GM12878 (cell line): Measurements from ENCODE around the gene CENATAC. TPM values are rescaled to one million over a fixed set of nuclear protein-coding genes. Genes with fewer than 3 reads are reported as not detected.
"Not testable (repeated sequence)": the region's sequence is repeated elsewhere in the genome, so short reads cannot be mapped to it uniquely, and the experiment has no call there.

Experiments used
- ATAC-seq: fragments of 200-7000 bp; cut with Tn5 transposase; 3 replicates; pipeline ENCODE4 v1.9.1; 2020; ENCODE audit warnings: mild to moderate bottlenecking, moderate library complexity
- BruUV-seq: library from RNA; stranded (reverse); fragments of 400-500 nt; replicated peaks from 2 replicates; lab custom pipeline; 2021; lab: Mats Ljungman, UMichigan
- CTCF ChIA-PET: fragments of 300-600 bp; sonication (Branson Sonifier 250); formaldehyde crosslinking; extraction: SDS; loops from one replicate; lab custom pipeline; 2021; ENCODE audit warnings: inconsistent platforms; lab: Yijun Ruan, JAX
- POLR2A ChIA-PET: fragments of 350-600 bp; formaldehyde crosslinking; extraction: SDS; loops from one replicate; lab custom pipeline; 2021; ENCODE audit warnings: inconsistent platforms; lab: Charles Lee
- RAD21 ChIA-PET: fragments of 300-600 bp; sonication (Branson Sonifier 250); formaldehyde crosslinking; loops from one replicate; lab custom pipeline; 2023; ENCODE audit warnings: antibody characterized with exemption; ENCODE audit not compliant: unreplicated experiment; lab: Charles Lee
- SMC1A ChIA-PET: fragments of 300-600 bp; sonication (Branson Sonifier 250); formaldehyde crosslinking; loops from one replicate; lab custom pipeline; 2023; ENCODE audit not compliant: unreplicated experiment, uncharacterized antibody; lab: Charles Lee
- DNase-seq: peaks from one replicate; pipeline ENCODE4 v3.0.0-alpha.2; 2011; ENCODE audit warnings: low read depth, low spot score
- FAIRE-seq: peaks from 3 replicates; lab custom pipeline; 2011; peaks lifted over from hg19 to GRCh38; lab: Jason Lieb, UNC
- H2AFZ ChIP-seq: 2 replicates; pipeline ENCODE4 v1.6.0; 2011; ENCODE audit warnings: low read depth, low read length, control low read depth; ENCODE audit not compliant: control insufficient read depth
- H3K27ac ChIP-seq: 2 replicates; pipeline ENCODE4 v1.5.1; 2011; ENCODE audit warnings: control low read depth; ENCODE audit not compliant: control insufficient read depth, insufficient read depth
- H3K27me3 ChIP-seq, 2 experiments: replicated peaks in 1 of 2; 2 replicates each; pipeline versions ENCODE4 v1.6.0 to v1.6.1; 2011; ENCODE audit warnings: low read length in 1 of 2; ENCODE audit not compliant: control insufficient read depth in 2 of 2, insufficient read depth in 2 of 2
- H3K36me3 ChIP-seq, 2 experiments: 2 replicates each; pipeline ENCODE4 v1.5.1; 2011; ENCODE audit warnings: low read length in 1 of 2; ENCODE audit not compliant: control insufficient read depth in 2 of 2, insufficient read depth in 2 of 2
- H3K4me1 ChIP-seq: 2 replicates; pipeline ENCODE4 v1.6.1; 2011; ENCODE audit warnings: mild to moderate bottlenecking, low read length, moderate library complexity, mixed read lengths; ENCODE audit not compliant: control insufficient read depth, insufficient read depth
- H3K4me2 ChIP-seq: 2 replicates; pipeline ENCODE4 v1.6.0; 2011; ENCODE audit warnings: control low read depth; ENCODE audit not compliant: control insufficient read depth, insufficient read depth
- H3K4me3 ChIP-seq: fragments of 200-600 bp; sonication (generic); 2 replicates; pipeline ENCODE4 v1.5.1; 2016
- H3K79me2 ChIP-seq: 2 replicates; pipeline ENCODE4 v1.6.0; 2011; ENCODE audit warnings: low read length; ENCODE audit not compliant: control insufficient read depth, insufficient read depth
- H3K9ac ChIP-seq: 2 replicates; pipeline ENCODE4 v1.8.0; 2011; ENCODE audit warnings: low read length, control low read depth, mixed read lengths; ENCODE audit not compliant: control insufficient read depth, insufficient read depth
- H3K9me3 ChIP-seq: replicated peaks from 3 replicates; pipeline ENCODE4 v1.5.1; 2011; ENCODE audit warnings: mild to moderate bottlenecking, low read length; ENCODE audit not compliant: control insufficient read depth, insufficient read depth
- H4K20me1 ChIP-seq: 2 replicates; pipeline ENCODE4 v1.6.0; 2011; ENCODE audit not compliant: control insufficient read depth, insufficient read depth
- ASH2L ChIP-seq: fragments of 300-600, 200-600 bp; sonication (generic); IDR thresholded peaks from 2 replicates; pipeline ENCODE4 v1.6.1; 2017; ENCODE audit warnings: low read depth, mild to moderate bottlenecking, borderline replicate concordance
- BMI1 ChIP-seq: fragments of 450-650 bp; IDR thresholded peaks from 2 replicates; pipeline ENCODE4 v1.6.1; 2016; ENCODE audit warnings: mild to moderate bottlenecking, moderate library complexity, borderline replicate concordance
- CHD1 ChIP-seq: IDR thresholded peaks from 2 replicates; pipeline ENCODE4 v1.6.1; 2012; ENCODE audit warnings: low read depth, low read length, improper control_type of control experiment
- CREB1 ChIP-seq: IDR thresholded peaks from 2 replicates; pipeline ENCODE4 v1.6.1; 2012; ENCODE audit warnings: low read depth, mild to moderate bottlenecking, inconsistent platforms
- NR2F1 ChIP-seq: fragments of 450-650 bp; conservative IDR thresholded peaks from 2 replicates; pipeline ENCODE4 v1.6.1; 2017; ENCODE audit warnings: mild to moderate bottlenecking
- SIX5 ChIP-seq: IDR thresholded peaks from 2 replicates; pipeline ENCODE4 v1.6.1; 2011; ENCODE audit warnings: mild to moderate bottlenecking, low read depth, low read length, moderate library complexity; ENCODE audit not compliant: severe bottlenecking
- STAT1 ChIP-seq: fragments of 450-650 bp; conservative IDR thresholded peaks from 2 replicates; pipeline ENCODE4 v1.6.1; 2014; ENCODE audit warnings: antibody characterized with exemption, mild to moderate bottlenecking
- TCF3 ChIP-seq: IDR thresholded peaks from 2 replicates; pipeline ENCODE4 v1.6.1; 2012; ENCODE audit warnings: low read depth, mild to moderate bottlenecking, low read length, borderline replicate concordance; ENCODE audit not compliant: insufficient read depth
- ZSCAN29 ChIP-seq: fragments of 450-650 bp; IDR thresholded peaks from 2 replicates; pipeline ENCODE4 v1.6.1; 2017; ENCODE audit warnings: mild to moderate bottlenecking, moderate library complexity
- WGBS: methylation state at CpG from one replicate; pipeline ENCODE4 v1.1.6; 2016; ENCODE audit warnings: low lambda C conversion rate; ENCODE audit not compliant: insufficient replicate concordance, insufficient coverage; ENCODE audit errors: missing lambda C conversion rate; 5-methylcytosine and 5-hydroxymethylcytosine counted together
- in situ Hi-C: fragments of 300-500 bp; cut with MboI; formaldehyde crosslinking; loops from 9 replicates; pipeline ENCODE4 v1.14.3; 2018; ENCODE audit warnings: mixed read lengths
- intact Hi-C: fragments of 100-400 bp; cut with micrococcal nuclease; formaldehyde crosslinking; loops from one replicate; pipeline ENCODE4 v1.14.2; 2022; ENCODE audit not compliant: unreplicated experiment
- polyA plus RNA-seq, 11 experiments: library from polyadenylated mRNA; depleted of rRNA in 4 of 11; unstranded in 6 of 11; stranded (reverse) in 5 of 11; fragments of >200 nt; fragmentation: Nextera tagmentation in 4 of 11; fragmentation: Illumina TruSeq in 1 of 11; extraction: Ambion mirVana in 4 of 11; extraction: Trizol in 1 of 11; gene quantifications; 1 replicate in 1 of 11; 2 replicates in 10 of 11; pipeline versions ENCODE4 v1.2.1 to v1.2.3, GENCODE V29; 2011 to 2016; ENCODE audit warnings: inconsistent platforms in 2 of 11, missing spikeins in 2 of 11, low read depth in 1 of 11
- total RNA-seq, 4 experiments: library from RNA; depleted of rRNA in 3 of 4; stranded (reverse); fragments of >200 nt in 3 of 4; fragmentation: Illumina TruSeq in 1 of 4; extraction: Trizol in 1 of 4; gene quantifications; 2 replicates each; pipeline versions ENCODE4 v1.2.1 to v1.2.3, GENCODE V29; 2013 to 2021
- TF ChIP-seq, protein P1 (sequence below): fragments of 450-650 bp; IDR thresholded peaks from 2 replicates; pipeline ENCODE4 v1.6.1; 2016; ENCODE audit warnings: mild to moderate bottlenecking

The CENATAC gene
- total and polyA plus RNA-seq, 10 of the 15 experiments (the other 5 are each of a cell fraction or from before 2014, with no cell fraction given), result 4.8 to 37.1 (median 24.1) TPM

DNA sequence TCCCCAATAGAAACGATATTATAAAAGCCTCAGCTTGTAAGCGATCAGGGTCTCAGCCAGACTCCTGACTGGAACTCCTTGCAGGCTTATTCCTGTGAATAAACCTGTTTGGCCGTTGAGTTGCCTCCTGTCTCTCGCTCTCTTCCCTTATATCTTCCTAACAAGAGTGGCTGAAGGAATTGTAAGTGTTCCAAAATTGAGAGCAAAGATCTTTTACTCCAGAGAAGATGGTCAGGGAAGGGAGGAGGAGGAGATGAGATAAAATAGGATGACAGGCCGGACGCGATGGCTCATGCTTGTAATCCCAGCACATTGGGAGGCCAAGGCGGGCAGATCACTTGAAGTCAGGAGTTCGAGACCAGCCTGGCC lies 34.0 kb downstream of the CENATAC start:
- Histone ChIP-seq H3K4me1 (peaks cover 14% of the 10 kb centered on the region), H2AFZ (no peak overlapping the region), H3K9ac (no peak overlapping the region), H3K27me3 (no peaks in the 10 kb centered on the region), H3K36me3 (no peaks in the 10 kb centered on the region; a peak in 1 of 4 replicates), H3K9me3 (no peaks in the 10 kb centered on the region), H3K4me2 (no peak overlapping the region), H3K27ac (no peak overlapping the region), H3K79me2 (peaks cover 13% of the 10 kb centered on the region), H3K4me3 (no peak overlapping the region), H4K20me1 (no peaks in the 10 kb centered on the region)
- DNase-seq (no peak), FAIRE-seq (no peak), ATAC-seq (no peak)
- SMC1A ChIA-PET, result interaction anchor here (0.7 to 4.9 kb wide), 4 partner anchors 15 to 42 kb away, joined by 3 to 40 read pairs (median 4); partner anchors contain the start of genes RPS25 and TRAPPC4
- intact Hi-C loops, result no loop called here
- no TSS peak for BruUV-seq
- in situ Hi-C loops, result no loop called here
- 68% methylated on average over 8 of the region's 9 CpGs for WGBS
- POLR2A ChIA-PET, result interaction anchor here (0.9 to 3.0 kb wide), 2 partner anchors 20 to 24 kb away, joined by 4 to 14 read pairs; partner anchors contain the start of gene HYOU1
- RAD21 ChIA-PET, result interaction anchor here (0.8 to 1.3 kb wide), 2 partner anchors 19 to 36 kb away, joined by 3 to 4 read pairs; partner anchors contain the start of gene VPS11
- TF ChIP-seq SIX5, result no peak
- no peak for TF ChIP-seq STAT1
- no peak for TF ChIP-seq CHD1
- no peak for TF ChIP-seq ZSCAN29
- no peak for TF ChIP-seq BMI1
- TF ChIP-seq ASH2L, result no peak
- no peak for TF ChIP-seq TCF3
- TF ChIP-seq, protein P1, sequence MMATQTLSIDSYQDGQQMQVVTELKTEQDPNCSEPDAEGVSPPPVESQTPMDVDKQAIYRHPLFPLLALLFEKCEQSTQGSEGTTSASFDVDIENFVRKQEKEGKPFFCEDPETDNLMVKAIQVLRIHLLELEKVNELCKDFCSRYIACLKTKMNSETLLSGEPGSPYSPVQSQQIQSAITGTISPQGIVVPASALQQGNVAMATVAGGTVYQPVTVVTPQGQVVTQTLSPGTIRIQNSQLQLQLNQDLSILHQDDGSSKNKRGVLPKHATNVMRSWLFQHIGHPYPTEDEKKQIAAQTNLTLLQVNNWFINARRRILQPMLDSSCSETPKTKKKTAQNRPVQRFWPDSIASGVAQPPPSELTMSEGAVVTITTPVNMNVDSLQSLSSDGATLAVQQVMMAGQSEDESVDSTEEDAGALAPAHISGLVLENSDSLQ, result no peak
- TF ChIP-seq NR2F1, result no peak
- no peak for TF ChIP-seq CREB1
- CTCF ChIA-PET, result interaction anchor here (0.8 to 2.0 kb wide), 10 partner anchors 9 to 64 kb away, joined by 3 to 6 read pairs (median 4); partner anchors contain the start of genes CENATAC, HYOU1 and TRAPPC4

- H3K4me3 ChIP-seq, BruUV-seq, H3K27ac ChIP-seq, H3K9ac ChIP-seq, H4K20me1 ChIP-seq, FAIRE-seq, H3K4me2 ChIP-seq, H3K27me3 ChIP-seq, RAD21 ChIA-PET, H3K9me3 ChIP-seq, DNase-seq, intact Hi-C loops, ATAC-seq, H2AFZ ChIP-seq, H3K36me3 ChIP-seq, in situ Hi-C loops: not testable (repeated sequence)
- ChIA-PET SMC1A (interaction anchor here (1.4 kb wide), 1 partner anchor 10 kb away, joined by 4 read pairs; no protein-coding TSS in a partner anchor), POLR2A (interaction anchor here (0.7 kb wide), 3 partner anchors 33 to 734 kb away, joined by 3 to 4 read pairs (median 3); no protein-coding TSS in a partner anchor), CTCF (interaction anchor here (0.7 to 1.8 kb wide), 4 partner anchors 13 to 30 kb away, joined by 4 to 8 read pairs (median 4); no protein-coding TSS in a partner anchor)
- 70% methylated on average over 10 of the region's 10 CpGs for WGBS
- peaks cover 11% of the 10 kb centered on the region for H3K4me1 ChIP-seq
- peaks cover 13% of the 10 kb centered on the region for H3K79me2 ChIP-seq
Measured at GRCh38 chr11:119033421-119033820, 35.5 kb downstream of the CENATAC start.
